Thyroid gland (tissue), 4 donors: ENCODE measurements around the gene ADD1.

Experiments used
- CTCF ChIP-seq, 6 experiments: fragments of 200-600 bp in 3 of 6; fragments of 450-650 bp in 3 of 6; sonication (generic) in 3 of 6; IDR thresholded peaks; one replicate each; pipeline ENCODE4 v1.5.1; 2016 to 2019; ENCODE audit warnings: antibody characterized with exemption in 6 of 6, mild to moderate bottlenecking in 2 of 6, inconsistent platforms in 1 of 6, moderate library complexity in 1 of 6
- POLR2A ChIP-seq, 2 donors: fragments of 450-650 bp; IDR thresholded peaks; one replicate each; pipeline ENCODE4 v1.6.1; 2017; ENCODE audit warnings: antibody characterized with exemption in 2 of 2, mild to moderate bottlenecking in 2 of 2, moderate library complexity in 1 of 2

- TF ChIP-seq CTCF (IDR thresholded peaks at IDR 0.05) (no peak), POLR2A (IDR thresholded peaks at IDR 0.05) (no peak)
Measured at GRCh38 chr4:2867758-2868491, 24.3 kb downstream of the ADD1 start.
